ENCODE results near the gene ST6GALNAC3.
"Not testable (repeated sequence)": the region's sequence is repeated elsewhere in the genome, so short reads cannot be mapped to it uniquely, and the experiment has no call there.

The ST6GALNAC3 gene

DNA sequence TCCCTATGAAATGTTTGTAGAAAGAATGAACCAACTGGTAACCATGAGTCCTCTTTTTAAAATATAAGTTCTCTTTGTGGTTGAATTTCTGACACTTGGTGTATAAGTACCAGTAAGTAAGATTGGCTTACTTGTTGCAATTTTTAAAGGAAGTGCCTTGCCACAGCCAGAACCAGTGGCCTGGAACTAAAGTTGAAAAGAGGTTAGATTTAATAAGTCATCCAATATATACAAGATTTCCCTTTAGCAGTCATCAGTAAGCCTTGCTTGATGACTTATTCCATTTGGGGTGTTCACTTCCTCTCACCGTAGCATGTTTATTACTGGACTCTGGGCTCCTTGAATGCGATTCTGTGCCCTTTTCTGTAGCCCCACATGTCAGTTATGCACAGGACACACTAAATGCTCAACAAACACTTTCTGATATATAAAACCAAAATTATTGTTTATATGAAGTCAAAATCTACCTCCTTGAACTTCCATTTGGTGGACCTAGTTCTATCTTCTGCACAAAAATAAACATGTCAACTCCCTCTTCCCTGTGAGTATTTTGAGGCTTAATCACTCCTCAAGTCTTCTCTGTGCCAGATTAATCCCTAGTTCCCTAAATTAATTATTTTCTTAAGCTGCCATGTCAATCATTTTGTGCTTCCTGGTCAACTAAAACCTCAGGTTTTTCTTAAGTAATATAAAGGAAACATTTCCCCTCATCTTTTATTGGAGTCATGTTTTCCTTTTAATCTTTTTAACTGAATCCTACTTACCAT lies 218.1 kb downstream of the ST6GALNAC3 start:
- peak; percentile 85 for DNase-seq

DNA sequence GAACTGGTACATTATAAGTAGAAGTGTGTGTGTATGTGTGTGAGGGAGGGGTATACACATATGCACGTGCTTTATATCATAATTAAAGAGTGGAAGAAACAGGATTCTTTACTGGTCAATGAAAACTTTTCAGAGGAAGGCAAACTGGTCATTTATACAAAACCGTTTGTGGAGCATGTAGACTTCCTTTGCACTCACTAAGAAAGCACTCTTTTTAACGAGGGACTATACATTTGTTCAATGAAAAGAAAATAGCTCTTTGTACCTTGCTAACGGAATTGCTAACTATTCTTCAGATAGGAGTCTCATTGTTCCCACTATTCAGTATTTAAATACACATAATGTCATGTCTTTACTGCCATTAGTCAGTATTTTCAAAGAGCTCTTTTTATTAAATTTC lies 219.3 kb downstream of the ST6GALNAC3 start:
- DNase-seq, result no peak

DNA sequence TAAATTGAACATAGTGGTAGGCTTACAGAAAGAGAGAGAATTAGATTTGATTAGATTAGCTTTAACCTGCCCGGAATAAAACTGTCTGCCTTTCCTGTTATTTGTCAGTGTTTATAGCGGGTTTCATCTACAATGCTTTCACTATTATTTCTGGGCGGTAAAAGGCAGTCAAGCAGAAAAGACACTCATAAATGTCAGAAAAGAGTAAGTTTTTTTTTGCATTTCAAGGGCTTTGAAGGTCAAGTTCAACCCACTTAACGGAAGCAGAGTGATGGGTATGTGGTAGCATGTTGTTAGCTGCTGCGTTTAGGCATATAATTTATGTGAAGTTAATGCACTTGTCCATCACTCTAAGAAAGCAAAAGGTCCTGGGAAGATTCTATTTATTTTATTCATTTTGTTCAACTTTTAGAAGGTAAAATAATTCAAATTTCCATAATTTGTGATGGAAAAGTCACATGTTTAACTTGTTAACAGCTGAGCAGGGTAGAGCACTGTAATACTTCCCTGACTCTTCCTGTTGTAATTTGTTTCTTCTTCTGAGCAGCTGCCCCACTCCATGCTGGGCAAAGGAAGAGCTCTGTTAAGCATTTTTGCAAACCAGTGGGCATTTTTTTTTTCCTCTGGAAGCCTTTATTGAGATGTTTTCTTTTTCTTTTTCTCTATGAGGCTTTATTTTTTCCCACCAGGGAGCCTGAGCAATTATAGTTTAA lies 220.1 kb downstream of the ST6GALNAC3 start:
- DNase-seq, result peak; percentile 31

DNA sequence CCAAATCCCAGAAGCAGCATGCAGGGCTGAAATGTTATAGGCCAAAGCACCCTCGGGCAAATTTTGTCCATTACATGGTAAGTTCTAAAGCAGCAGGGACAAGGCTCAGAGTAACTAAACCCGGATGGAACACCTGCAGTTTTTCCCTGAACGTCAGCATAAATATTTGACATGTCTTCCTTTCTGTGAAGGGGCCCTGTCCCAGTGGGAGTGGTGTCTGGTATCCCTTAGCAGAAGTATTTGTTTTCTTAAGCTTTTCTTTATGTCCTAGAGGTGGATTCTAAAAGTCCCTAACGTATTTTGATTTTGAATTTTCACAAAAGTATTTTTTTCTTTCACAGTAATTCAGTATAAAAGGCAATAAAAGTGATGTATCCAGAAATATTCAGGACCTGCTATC lies 223.9 kb downstream of the ST6GALNAC3 start:
- DNase-seq, result no peak

DNA sequence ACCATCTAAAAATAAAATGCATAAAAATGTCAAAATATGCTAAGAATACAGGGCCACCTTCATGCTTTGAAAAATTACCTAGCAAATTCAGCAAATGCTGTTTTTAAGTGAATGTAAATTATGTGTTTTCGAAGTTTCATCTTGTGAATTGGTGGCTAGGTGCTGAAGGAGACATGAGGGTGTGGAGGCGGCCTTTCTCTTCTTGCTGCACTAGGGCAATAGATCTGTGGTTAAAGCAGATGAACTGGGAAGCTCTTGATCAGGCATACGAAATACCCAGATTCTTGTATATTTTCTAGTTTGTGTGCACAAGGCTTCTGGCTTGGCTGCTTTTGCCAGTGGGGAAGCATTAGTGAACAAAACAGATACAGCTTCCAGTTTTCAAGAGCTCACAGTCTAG lies 224.5 kb downstream of the ST6GALNAC3 start:
- no peak for DNase-seq

DNA sequence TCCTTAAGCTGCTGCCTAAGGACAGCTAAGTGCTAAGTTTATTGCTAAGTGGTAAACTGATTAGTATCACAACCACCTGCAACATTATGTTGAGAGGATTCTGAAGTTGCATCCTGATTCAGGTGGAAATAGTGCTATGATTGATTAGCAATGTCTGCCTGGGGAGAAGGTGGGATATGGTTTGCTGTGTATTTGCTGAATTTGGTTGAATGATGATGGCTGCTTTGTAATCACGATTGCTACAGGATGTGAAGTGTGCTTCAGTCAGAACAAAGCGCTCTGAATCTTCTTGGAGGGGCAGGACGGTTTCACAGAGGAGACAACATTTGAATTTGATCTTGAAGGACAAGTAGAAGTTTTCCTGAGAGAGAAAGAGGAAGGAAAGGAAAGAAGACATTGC lies 226.0 kb downstream of the ST6GALNAC3 start:
- peak; percentile 72 for DNase-seq

DNA sequence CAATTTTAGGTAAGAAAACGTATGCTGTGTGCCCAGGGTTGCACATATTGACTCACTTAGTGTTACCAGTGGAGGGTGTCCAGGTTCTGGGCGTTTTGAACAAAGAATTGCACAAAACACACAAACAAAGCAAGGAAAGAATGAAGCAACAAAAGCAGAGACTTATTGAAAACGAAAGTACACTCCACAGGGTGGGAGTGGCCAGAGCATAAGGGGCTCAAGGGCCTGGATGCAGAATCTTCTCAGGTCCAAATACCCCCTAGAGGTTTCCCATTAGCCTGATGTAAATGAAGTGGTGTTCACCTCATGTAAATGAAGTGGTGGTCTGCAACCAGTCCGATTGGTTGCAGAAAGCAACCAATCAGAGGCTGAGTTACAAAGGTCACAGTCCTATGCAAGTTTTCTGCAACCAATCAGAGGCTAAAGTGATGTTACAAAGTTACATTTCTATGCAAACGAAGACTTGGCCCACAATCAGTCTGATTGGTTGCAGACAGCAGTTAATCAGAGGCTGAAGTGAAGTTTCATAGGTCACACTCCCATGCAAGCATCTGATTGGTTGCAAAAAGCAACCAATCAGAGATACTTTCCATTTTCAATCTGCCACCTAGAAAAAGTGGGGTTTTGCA lies 228.3 kb downstream of the ST6GALNAC3 start:
- no peak for DNase-seq

DNA sequence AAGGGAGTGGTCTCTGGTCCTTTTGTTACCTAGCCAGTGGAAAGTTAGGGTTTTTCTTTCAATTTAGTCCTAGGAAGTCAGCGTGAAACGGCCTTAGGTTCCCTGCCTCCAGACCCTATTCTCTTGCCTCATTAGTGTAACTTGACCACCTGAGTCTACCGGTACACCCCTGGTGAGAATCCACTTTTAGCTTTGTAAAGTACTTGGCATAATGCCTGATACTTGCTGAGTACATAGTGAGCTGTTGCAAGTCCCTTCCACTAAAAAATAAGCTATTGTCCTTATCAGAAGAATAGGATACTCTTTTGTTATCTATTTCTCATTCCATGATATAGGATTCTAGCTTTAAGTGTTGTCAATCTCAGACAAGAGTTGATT lies 228.8 kb downstream of the ST6GALNAC3 start:
- DNase-seq, result no peak

DNA sequence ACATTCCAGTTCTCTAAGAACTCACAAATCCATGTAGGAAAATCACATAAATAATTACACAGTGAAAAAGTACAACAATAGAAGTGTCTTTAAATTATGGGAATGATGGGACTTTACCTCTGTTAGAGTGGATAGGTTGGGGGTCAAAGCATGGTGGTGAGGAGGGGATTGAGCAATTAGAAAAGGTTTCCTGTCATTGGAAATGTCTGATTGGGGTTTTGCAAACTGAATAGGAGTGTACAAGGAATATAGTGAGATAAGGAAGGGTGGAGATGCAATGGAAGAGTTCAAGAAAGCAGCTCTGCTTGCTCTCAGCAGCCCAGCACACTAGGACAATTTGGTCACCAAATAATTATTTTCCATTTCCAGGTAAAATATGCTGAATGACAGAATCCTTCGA lies 238.8 kb downstream of the ST6GALNAC3 start:
- DNase-seq, result no peak

DNA sequence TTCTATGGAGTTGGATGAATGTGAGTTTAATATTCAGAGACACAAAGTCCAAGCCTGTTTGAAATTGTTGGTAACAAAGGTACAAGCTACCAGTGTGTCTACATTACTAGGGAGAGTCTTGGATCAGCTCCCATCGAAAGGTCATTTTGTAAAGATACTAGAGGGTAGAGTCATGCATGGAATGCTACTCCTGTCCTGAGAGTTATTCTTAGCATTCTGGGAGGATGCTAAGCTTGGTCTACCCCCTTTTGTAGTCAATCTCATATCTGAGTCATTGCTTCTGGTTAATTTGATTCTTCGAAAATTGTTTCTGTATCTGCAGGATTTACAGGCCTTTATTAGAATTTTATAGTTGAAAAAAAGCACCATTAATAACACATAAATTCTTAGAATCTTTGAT lies 240.2 kb downstream of the ST6GALNAC3 start:
- peak; percentile 63 for DNase-seq

DNA sequence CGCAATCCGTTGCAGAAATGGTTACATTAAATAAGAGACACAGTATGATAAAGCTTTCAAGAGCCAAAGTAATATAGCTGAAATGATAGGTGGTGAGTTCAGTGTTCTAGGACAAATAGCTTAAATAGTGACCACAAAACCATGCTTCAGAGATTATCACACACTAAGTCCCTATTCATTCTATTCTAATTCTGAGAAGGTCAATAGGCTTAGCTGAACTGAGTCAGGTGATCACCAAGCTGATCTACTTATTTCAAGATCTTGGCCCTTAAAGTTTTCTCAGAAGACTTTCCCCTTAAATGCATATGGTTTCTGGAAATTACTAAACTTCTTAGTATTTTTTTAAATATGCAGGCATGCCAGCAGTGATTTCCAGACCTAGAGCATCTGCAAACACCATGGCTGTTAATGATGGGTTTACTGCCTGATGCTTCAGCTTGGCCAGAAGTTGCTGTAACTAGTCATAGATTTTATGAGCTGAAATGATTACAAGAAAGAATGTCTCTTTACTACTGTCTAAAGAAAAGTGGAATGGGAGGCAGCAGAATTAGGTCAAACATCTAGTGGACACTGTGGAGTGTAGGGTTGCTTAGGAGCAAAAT lies 242.9 kb downstream of the ST6GALNAC3 start:
- DNase-seq, result peak; percentile 65

DNA sequence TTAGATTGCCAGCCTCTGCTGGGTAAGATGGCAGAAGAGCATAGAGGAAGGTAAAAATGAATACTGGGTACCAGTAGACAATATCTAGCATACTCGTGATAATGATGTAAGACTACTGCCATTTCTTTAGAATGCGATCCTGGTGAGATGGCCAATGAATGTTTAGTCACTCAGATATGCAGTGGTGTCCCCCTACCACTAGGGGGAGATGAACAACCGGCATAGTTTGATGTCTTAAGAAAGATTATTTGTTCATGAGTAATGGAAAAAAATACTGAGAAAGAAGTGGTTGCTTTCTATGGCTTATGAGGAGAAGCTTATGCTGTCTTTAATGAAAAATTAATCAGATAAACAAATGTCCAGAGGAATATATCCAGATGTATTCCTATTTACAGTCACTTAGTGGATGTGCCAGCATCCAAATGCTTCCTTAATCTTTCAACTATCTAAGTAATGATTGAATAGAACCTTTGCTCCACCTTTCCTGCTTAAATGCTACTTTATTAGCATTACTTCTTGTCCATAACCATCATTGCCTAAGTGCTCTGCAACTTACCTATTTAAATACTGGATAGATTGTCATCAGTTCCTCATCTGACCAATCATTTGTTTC lies 256.6 kb downstream of the ST6GALNAC3 start:
- peak; percentile 78 for DNase-seq

DNA sequence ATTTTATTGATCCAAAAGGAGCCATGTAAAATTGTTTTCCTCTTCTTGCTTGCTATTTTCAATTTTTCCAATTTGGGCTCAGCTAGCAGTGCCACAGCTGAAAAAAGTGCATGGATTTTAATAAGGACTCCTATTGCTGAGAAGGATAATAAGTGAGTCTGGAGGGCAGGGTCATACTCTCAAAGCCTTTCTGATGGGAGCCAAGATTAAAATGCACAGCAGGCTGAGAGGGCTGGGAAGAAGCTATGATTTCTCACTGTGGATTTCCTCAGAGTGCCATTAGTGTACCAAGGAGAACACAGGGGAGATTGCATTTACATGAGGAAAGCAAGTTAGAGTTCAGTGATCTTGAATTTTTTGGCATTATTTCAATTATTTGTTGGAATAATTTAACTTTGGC lies 261.3 kb downstream of the ST6GALNAC3 start:
- DNase-seq, result no peak

DNA sequence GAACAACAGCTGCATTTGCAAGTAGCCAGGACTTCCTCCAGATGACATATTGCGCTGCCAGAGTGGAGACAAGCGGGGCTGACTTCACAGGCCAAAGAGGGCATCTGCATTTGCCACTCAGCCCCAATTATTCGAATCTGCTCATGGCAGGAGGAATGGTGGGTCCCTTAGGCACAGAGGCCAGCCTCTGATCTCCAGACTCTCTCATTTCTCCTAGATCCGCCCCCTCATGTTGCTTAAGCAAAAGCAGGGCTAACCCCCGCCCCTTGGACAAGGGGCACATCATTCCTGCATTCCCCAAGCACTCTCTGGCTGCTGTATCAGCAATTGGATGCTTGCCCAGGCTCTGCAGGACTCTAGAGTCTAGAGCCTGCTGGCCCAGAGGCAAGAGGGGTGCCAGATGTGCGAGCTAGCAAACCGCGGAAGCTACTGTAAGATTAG lies 262.4 kb downstream of the ST6GALNAC3 start:
- DNase-seq, result no peak

DNA sequence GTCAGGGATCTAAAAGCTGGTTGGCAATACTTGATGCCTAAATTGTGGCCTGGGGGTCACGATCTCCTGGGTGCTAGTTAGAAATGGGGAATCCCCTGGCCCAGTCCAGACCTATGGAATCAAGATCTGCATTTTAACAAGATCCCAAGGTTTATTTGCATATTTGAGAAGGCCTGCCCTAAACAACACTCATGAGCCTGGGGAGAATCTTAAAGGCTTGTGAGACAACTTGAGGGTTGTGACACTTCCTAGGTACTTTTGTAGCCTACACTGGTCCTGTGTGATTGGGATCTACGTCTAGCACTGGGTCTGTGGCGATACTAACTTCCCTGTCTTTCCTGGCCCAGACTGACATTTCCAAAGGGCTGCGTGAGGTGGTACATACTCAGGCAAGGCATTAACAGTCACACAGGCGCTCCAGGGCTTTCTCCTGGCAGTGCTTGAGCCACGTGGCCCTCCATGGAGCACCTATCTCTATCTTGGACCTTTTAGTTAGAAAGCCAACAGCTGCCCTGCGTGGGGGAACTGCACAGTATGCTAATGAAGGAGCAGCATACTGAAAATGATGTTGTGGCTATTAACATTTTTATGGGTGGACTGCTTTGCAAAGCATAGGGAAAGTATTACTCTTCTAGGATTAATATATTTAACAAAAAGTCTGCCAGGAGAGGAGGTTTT lies 263.1 kb downstream of the ST6GALNAC3 start:
- no peak for DNase-seq

DNA sequence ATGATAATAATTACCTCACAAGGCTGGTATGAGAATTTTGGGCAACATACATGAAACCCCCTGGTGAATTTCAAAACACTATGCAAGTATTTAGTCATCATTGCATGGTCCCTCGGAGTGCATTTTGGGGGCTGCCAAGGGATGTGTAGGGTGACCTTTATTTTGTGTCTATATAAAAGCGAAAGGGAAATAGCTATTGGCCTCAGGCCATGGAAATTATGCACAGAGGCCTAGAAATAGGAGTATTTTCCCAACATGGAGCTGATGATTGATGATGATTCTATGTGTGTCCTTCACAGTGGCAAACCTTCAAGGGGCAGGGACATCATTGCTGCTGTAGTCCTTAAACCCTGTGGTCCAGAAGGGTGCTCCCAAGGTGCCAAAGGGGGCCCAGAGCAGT lies 265.5 kb downstream of the ST6GALNAC3 start:
- no peak for DNase-seq

DNA sequence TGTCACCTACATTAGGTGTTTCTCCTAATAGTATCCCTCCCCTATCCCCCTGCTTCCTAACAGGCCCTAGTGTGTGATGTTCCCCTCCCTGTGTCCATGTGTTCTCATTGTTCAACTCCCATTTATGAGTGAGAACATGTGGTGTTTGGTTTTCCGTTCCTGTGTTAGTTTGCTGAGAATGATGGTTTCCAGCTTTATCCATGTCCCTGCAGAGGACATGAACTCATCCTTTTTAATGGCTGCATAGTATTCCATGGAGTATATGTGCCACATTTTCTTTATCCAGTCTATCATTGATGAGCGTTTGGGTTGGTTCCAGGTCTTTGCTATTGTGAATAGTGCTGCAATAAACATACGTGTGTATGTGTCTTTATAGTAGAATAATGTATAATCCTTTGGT lies 267.3 kb downstream of the ST6GALNAC3 start:
- not testable (repeated sequence) for DNase-seq

DNA sequence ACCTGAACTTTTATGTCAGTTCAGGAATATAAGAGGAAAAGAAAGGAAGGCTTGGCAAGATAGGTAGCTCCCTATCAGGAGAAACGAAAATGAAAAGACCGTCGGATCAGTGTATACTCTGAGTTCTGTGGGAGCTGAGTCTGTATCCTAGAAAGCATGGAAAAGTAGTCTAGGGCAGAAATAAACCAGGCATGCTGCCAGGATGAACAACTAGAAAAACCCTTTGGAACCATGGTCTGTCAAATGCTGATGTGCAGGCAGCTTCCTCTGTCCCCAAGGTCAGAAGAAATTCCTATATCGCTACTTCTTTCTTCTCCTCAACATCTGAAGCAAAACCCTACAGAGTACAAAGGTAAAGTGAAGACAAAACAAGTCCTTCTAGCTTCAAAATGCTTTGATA lies 268.8 kb downstream of the ST6GALNAC3 start:
- no peak for DNase-seq

DNA sequence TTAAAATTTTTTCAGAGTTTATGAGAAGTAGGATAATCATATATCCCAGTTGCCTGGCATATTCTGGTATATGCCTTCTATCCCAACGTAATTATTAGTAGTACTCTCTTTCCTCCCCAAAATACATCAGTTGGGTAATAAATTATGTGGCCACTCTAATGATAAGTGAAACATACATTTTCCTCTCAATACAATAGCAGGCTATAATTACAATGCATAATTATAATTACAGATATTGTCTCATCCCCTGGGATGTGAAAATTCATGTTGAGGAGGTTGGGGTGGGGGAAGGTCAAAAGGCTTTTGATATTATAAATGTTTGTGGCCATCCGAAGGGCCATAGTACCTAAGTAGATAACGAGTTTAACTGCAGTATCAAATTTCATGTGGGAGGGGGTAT lies 277.1 kb downstream of the ST6GALNAC3 start:
- peak; percentile 88 for DNase-seq

DNA sequence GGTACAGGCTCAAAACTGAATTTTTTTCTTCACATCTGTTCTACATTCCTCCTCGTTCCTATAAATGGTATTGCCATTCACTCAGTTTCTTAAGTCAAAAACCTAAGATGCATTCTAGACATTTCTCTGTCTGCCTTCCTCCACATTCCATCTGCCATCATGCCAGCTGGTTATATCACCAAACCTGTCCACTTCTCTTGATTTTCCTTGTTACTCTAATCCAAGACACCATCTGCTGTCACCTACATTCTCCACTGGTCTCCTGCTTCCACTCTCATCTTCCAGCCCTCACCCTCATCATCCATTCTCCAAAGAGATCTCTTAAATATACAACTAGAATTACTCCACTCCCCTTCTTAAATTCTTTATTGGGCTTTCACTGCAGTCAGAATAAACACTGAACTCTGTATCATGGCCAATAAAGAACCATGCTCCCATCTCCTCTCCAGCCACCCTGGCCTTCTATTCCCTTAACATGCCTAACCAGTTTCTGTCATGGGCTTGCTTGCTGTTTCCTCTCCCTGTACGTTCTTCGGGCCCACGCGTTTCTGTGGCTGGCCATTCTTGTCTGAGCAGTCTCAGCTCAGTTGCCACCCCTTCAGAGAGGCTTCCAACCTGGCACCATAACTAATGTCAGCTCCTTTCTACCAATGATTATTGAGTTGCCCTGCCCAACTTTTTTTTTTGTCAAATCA lies 278.3 kb downstream of the ST6GALNAC3 start:
- peak; percentile 87 for DNase-seq

DNA sequence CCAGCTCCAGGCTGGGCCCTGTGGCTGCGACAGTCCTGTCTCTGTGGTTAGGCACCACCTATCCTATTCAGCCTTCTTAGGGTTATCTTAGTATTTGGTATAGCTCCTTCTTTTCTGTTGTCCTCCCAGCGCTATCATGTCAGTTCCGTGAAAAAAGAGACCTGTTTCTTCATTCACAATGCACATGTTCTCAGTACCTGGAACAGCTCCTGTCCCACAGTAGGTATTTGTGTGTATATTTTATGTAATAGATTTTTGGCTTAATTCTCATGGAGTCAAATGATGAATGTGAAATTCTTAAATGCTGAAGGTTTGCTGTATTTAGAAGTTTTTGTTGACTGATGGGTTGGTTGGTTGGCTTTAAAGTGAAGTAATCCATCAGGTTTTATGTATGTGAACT lies 279.7 kb downstream of the ST6GALNAC3 start:
- DNase-seq, result no peak

DNA sequence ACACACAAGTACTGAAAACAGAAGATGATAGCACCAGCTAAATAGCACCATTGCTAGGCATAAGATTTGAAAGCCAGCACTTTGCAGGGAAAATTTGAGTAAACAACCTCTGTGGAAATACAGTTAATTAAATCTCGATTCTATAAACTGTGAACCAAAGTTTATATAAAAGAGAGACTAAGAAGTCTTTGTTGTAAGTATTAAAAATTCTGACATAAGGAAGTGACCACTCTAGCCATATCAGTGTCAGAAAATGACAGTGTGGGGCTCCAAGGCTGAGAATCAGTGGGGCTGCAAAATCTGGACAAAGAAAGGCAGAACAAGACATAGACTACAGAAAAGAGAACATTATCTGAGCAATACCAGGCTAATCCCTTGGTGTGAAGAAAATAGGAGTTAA lies 292.2 kb downstream of the ST6GALNAC3 start:
- DNase-seq, result no peak
